ENCODE measurements around the gene GPER1. TPM values are rescaled to one million over a fixed set of nuclear protein-coding genes. Genes with fewer than 3 reads are reported as not detected.
A peak's percentile ranks its signal among the peaks of the same experiment; 100 is the strongest.

The GPER1 gene
- polyA plus RNA-seq, 1 experiment, result 1.4 TPM

GRCh38 chr7:1123715-1124114 lies 35.8 kb downstream of the GPER1 start:
- POLR2A ChIA-PET, result interaction anchor here (0.5 to 1.1 kb wide), 5 partner anchors 14 to 193 kb away, joined by 3 to 5 read pairs (median 3); no protein-coding TSS in a partner anchor

DNA sequence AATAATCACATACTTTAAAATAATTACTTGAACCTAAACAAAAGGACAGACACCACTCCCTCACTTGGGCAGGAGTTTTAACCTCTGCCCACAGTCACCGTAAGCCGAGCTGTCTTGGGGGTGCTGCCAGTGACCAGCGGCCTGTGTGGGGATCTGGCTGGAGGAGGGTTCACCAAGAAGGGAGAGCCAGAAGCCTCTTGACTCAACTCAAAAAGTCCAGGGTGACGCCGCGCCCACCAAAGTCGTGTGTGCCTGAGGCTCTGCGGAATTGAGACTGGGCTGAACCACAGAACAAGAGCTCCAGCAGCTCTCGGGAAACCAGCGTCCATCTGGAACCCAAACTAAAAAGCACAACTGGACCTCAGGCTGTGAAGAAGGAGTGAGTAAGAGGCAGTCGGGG lies 36.3 kb downstream of the GPER1 start:
- no peak for DNase-seq (ENCODE audit: low read depth, low spot score)
- POLR2A ChIA-PET, result no interaction called here

More at GRCh38 chr7:1123715-1124114, 35.8 kb downstream of the GPER1 start:
- peak overlapping the region; percentile 7; the same call in 1 of the 2 replicates for H3K4me3 ChIP-seq (ENCODE audit: low read depth, low read length)
- peak; percentile 61 for DNase-seq (ENCODE audit: low read depth, low spot score)
- H3K27ac ChIP-seq (ENCODE audit: low read depth, low read length), result peak overlapping the region; percentile 70
- CTCF ChIA-PET, result interaction anchor here (0.8 to 3.8 kb wide), 16 partner anchors 8 to 131 kb away, joined by 3 to 36 read pairs (median 4); partner anchors contain the start of gene GPER1
- TF ChIP-seq, protein P1, sequence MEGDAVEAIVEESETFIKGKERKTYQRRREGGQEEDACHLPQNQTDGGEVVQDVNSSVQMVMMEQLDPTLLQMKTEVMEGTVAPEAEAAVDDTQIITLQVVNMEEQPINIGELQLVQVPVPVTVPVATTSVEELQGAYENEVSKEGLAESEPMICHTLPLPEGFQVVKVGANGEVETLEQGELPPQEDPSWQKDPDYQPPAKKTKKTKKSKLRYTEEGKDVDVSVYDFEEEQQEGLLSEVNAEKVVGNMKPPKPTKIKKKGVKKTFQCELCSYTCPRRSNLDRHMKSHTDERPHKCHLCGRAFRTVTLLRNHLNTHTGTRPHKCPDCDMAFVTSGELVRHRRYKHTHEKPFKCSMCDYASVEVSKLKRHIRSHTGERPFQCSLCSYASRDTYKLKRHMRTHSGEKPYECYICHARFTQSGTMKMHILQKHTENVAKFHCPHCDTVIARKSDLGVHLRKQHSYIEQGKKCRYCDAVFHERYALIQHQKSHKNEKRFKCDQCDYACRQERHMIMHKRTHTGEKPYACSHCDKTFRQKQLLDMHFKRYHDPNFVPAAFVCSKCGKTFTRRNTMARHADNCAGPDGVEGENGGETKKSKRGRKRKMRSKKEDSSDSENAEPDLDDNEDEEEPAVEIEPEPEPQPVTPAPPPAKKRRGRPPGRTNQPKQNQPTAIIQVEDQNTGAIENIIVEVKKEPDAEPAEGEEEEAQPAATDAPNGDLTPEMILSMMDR (IDR thresholded peaks at IDR 0.05; ENCODE audit: low read depth, low read length), result peak; percentile 75
- no peaks in the 10 kb centered on the region for H3K9me3 ChIP-seq (ENCODE audit: control insufficient read depth, insufficient read depth, low read length)
- no peaks in the 10 kb centered on the region for H3K27me3 ChIP-seq (ENCODE audit: control insufficient read depth, insufficient read depth, low read length)

DNA sequence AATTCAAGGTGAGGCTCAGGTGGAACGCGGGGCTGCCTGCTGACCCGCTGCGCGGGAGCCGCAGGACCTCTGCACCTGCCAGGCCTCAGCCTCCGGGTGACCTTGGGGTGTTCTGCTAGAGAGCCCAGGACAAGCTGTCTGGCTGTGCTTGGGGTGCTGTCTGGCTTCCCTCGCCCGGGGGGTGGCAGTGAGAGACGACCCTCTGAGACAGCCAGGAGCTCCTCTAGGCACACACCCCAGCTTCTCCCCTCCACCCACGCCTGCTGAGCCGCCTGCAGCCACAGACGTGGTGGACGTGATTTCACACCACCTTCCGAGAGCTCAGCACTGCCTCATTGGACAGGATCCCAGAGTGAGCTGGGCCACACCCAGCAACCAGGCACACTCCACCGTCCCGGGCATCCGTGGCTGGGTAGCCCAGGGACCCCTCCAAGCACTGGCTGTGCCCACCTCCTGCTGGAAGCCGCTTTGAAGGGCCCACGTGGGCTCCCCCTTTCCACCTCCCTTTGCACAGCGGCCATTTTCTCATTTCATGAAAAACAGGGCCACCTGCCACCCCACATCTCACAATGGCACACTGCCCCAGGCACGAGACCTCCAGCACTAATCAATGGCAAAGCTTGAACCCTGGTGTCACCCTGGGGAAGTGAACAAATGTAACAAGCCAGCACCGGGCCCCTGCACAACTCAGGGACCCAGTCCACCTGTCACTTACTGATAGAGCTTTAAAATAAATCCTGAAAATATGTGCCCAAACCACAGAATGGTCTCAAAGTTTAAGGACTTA lies 37.1 kb downstream of the GPER1 start:
- ChIA-PET POLR2A (no interaction called here), CTCF (interaction anchor here (1.1 to 3.8 kb wide), 5 partner anchors 14 to 132 kb away, joined by 3 to 36 read pairs (median 15); partner anchors contain the start of gene GPER1)
- DNase-seq (ENCODE audit: low read depth, low spot score), result no peak
- Histone ChIP-seq H3K27ac (ENCODE audit: low read depth, low read length) (no peak overlapping the region), H3K4me3 (ENCODE audit: low read depth, low read length) (no peak overlapping the region), H3K9me3 (ENCODE audit: control insufficient read depth, insufficient read depth, low read length) (no peaks in the 10 kb centered on the region), H3K27me3 (ENCODE audit: control insufficient read depth, insufficient read depth, low read length) (no peaks in the 10 kb centered on the region)
- TF ChIP-seq, protein P1 (IDR thresholded peaks at IDR 0.05; ENCODE audit: low read depth, low read length), result no peak

More for the DNA sequence above, 36.3 kb downstream of the GPER1 start:
- no peaks in the 10 kb centered on the region for H3K9me3 ChIP-seq (ENCODE audit: control insufficient read depth, insufficient read depth, low read length)
- H3K27ac ChIP-seq (ENCODE audit: low read depth, low read length), result peak overlapping the region; percentile 70
- no peak overlapping the region for H3K4me3 ChIP-seq (ENCODE audit: low read depth, low read length)
- TF ChIP-seq, protein P1 (IDR thresholded peaks at IDR 0.05; ENCODE audit: low read depth, low read length), result no peak
- CTCF ChIA-PET, result interaction anchor here (0.9 to 3.8 kb wide), 14 partner anchors 8 to 131 kb away, joined by 3 to 36 read pairs (median 6); partner anchors contain the start of gene GPER1
- no peaks in the 10 kb centered on the region for H3K27me3 ChIP-seq (ENCODE audit: control insufficient read depth, insufficient read depth, low read length)

DNA sequence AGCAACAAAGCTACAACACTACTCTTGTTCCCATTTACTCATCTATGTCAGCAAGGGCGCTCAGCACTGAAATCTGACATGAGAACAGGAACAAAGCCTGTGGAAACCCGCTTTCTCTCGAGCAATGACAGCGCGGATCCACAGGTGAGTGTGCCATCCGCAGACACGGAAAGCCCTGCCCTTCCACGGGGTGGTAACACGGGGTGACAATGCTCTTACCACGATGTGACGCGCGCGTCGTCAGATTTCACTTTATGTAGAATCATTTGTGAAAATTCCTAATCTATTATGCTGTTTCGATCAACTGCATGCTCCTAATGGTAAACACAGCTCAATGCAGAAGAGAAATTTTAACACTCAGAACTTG lies 37.7 kb downstream of the GPER1 start:
- ChIA-PET POLR2A (no interaction called here), CTCF (interaction anchor here (1.4 to 3.8 kb wide), 2 partner anchors 40 to 132 kb away, joined by 3 to 36 read pairs; no protein-coding TSS in a partner anchor)
- DNase-seq (ENCODE audit: low read depth, low spot score), result no peak
- no peak overlapping the region for H3K27ac ChIP-seq (ENCODE audit: low read depth, low read length)
- no peak overlapping the region for H3K4me3 ChIP-seq (ENCODE audit: low read depth, low read length)
- no peaks in the 10 kb centered on the region for H3K9me3 ChIP-seq (ENCODE audit: control insufficient read depth, insufficient read depth, low read length)
- H3K27me3 ChIP-seq (ENCODE audit: control insufficient read depth, insufficient read depth, low read length), result no peaks in the 10 kb centered on the region
- TF ChIP-seq, protein P1 (IDR thresholded peaks at IDR 0.05; ENCODE audit: low read depth, low read length), result no peak

- Histone ChIP-seq H3K27ac (ENCODE audit: low read depth, low read length) (no peak overlapping the region), H3K9me3 (ENCODE audit: control insufficient read depth, insufficient read depth, low read length) (no peaks in the 10 kb centered on the region), H3K27me3 (ENCODE audit: control insufficient read depth, insufficient read depth, low read length) (no peaks in the 10 kb centered on the region), H3K4me3 (ENCODE audit: low read depth, low read length) (no peak overlapping the region)
- ChIA-PET CTCF (interaction anchor here (0.7 kb wide), 1 partner anchor 10 kb away, joined by 3 read pairs; no protein-coding TSS in a partner anchor), POLR2A (no interaction called here)
- TF ChIP-seq, protein P1 (IDR thresholded peaks at IDR 0.05; ENCODE audit: low read depth, low read length), result no peak
- DNase-seq (ENCODE audit: low read depth, low spot score), result no peak
Measured at GRCh38 chr7:1127001-1127400, 39.1 kb downstream of the GPER1 start.

All from AG04450 (cell line).